GM19328 (cell line): ENCODE results near the gene FOXE3.

ENCODE experiments used
- ATAC-seq: cut with Tn5 transposase; IDR thresholded peaks from one replicate; pipeline ENCODE4 v1.9.1; 2021; ENCODE audit warnings: mild to moderate bottlenecking, moderate library complexity; ENCODE audit not compliant: unreplicated experiment

FOXE3 gene

DNA sequence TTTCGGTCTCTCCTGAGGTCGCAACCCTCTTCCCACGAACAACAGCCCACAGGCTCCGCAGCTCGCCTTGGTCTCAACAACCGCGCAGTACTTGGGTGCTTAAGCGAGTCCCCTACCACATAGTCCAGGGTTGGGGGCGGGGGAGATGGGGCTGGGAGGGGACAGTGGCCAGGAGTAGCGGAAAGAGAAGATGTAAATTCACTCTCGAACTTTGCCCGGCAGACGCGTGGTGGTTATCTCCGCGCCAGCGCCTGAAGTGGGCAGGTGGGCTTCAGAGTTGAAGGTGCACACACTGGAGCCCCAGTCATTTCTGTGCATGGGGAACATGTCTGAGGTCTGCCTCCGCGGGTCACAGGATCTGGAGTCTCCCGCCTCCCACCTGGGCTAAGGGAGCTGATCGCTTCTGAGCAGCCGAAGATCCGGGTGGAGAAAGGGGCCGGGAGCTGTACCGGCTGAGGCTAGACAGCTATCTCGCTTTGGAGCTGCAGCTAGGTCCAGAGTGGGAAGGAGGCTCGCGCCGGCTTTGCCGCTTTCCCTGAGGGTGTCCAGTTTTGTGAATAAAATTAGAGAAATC, 17.5 kb downstream of the FOXE3 start:
- no peak for ATAC-seq

- ATAC-seq = no peak
Measured at GRCh38 chr1:47434051-47434842, 18.2 kb downstream of the FOXE3 start.

DNA sequence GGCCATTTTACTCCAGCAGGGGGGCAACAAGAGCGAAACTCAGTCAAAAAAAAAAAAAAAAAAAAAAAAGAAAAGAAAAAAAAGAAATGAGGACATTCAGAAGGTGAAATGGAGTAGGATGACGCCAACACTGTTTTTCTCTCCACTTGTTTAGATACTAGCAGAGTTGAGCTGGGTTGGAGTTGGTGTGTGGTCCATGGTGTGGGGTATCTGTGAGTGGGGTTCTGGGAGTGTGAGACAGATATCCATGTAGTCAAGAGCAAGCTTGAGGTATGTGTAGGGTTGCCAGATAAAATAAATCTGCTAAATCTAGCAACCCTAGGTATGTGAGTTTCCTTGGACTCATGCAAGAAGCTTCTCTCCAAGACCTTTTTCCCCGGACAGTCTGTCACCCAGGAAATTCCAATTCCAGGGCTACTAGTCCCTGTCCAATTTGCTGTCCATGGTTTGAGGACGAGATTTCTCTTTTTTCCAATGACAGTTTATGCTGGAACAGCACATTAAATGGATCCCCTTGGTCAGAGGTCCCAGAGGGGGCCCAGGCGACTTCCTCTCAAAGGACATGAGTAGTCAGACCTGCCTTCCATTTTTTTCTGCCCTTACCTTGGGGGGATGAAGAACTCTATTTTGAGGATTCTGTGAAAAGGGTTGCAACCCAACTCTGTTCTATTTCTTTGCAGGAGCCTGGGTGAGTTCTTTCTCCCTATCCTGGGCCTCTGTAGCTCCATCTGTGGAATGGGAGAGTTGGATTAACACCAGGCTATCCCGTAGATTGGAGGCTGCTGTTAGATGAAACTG, 19.6 kb downstream of the FOXE3 start:
- no peak for ATAC-seq

- ATAC-seq = peak; percentile 33
Measured at GRCh38 chr1:47436304-47436978, 20.4 kb downstream of the FOXE3 start.

- ATAC-seq = peak; percentile 23
Measured at GRCh38 chr1:47436979-47437446, 20.9 kb downstream of the FOXE3 start.

GRCh38 chr1:47437447-47438164, 21.5 kb downstream of the FOXE3 start, which contains the start of gene FOXD2:
FOXD2 (plus strand) TSS chr1:47438044; CDS start chr1:47438136, 92 bp downstream.
- ATAC-seq = peak; percentile 86

GRCh38 chr1:47438165-47439016, 22.3 kb downstream of the FOXE3 start:
- ATAC-seq = no peak

DNA sequence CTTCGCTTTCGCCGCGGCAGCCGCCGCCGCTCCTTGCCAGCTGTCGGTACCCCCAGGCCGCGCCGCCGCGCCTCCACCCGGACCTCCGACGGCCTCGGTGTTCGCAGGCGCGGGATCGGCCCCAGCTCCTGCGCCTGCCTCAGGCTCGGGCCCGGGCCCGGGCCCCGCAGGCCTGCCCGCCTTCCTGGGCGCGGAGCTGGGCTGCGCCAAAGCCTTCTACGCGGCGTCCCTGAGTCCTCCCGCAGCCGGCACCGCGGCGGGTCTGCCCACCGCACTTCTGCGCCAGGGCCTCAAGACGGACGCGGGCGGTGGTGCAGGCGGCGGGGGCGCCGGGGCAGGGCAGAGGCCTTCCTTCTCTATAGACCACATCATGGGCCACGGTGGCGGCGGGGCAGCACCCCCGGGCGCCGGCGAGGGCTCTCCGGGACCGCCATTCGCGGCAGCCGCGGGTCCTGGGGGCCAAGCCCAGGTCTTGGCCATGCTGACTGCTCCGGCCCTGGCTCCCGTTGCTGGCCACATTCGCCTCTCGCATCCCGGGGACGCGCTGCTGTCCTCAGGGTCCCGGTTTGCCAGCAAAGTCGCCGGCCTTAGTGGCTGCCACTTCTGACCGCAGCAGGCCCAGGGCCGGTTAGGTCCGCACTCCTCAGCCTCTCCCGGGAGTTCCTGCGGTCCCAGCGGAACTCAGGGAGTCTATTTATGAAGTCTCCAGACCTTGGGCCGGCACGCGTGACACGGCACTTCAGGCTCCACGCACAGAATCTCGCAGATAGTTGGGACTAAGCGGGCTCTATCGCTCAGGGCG, 23.1 kb downstream of the FOXE3 start:
- no peak for ATAC-seq

DNA sequence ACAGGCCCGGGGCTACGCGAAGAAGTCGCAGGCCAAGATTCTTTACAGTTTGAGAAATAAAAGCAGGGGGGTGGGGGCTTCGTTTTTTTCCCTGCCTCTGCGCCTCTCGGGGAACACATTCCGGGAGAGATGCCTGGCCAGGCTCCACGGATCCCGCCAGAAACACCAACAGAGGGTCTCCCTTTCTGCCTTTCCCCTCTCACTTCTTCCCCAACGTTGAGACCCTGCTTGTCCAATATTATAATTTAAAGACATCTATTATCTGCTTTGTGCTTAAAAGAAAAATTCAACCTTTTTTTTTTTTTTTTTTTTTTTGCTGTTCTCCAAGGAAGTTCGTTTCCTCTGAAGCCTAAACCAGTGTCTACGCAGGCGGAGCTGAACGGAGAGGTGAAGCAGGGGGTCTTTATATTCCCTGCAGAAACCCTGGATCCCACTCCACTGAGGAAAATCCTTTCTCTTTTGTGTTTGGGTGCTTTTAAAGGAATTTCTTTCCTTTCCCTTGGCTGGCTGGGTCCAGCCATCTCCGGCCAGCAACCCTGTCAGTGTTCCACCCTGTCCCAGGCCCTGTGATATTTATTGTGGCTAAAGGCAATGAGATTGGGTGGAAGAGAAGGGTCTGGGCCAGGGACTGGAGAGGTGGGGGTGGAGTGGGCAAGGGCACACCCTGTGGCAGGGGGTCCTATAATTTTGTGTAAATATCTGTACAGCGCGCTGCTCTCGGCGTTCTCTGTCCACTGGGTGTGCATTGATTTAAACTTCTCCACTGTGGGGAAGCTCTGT, 23.9 kb downstream of the FOXE3 start:
- ATAC-seq = no peak

- no peak for ATAC-seq
Measured at GRCh38 chr1:47440599-47441081, 24.6 kb downstream of the FOXE3 start.

GRCh38 chr1:47441450-47442106, 25.5 kb downstream of the FOXE3 start:
- no peak for ATAC-seq

GRCh38 chr1:47442202-47442601, 26.1 kb downstream of the FOXE3 start:
- ATAC-seq = no peak

DNA sequence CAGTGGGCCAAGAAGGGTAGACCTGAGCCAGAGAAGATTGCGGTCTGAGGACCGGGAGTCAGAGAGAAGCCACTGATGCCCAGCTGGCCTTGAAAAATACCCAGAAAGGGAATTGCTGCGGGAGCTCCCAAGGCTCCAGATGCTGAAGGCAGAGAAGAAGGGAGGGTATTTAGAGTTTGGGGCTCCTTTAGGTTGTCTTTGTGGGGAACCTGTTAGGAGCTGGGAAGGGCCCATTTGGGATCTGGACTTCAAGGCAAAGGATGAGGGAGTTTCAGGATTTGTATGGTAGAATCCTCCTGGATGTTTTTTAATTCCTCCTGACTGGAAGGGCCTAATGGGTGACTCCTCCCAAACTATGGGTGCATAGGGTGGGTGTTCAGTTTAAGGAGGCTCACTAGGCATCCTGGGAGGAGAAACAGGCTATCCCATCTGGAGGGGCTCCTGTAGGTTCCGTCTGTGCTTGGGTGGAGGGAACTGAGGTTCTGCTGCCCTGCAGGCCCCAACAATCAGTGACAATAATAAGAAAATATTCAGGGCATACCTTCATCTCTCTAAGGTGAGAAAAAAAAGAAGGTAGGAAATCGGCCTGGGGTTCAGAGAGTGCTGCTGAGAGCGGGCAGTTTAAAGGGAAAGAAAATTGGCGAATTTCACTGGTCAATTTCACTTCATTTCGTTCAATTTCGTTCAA, 26.9 kb downstream of the FOXE3 start:
- ATAC-seq = no peak

DNA sequence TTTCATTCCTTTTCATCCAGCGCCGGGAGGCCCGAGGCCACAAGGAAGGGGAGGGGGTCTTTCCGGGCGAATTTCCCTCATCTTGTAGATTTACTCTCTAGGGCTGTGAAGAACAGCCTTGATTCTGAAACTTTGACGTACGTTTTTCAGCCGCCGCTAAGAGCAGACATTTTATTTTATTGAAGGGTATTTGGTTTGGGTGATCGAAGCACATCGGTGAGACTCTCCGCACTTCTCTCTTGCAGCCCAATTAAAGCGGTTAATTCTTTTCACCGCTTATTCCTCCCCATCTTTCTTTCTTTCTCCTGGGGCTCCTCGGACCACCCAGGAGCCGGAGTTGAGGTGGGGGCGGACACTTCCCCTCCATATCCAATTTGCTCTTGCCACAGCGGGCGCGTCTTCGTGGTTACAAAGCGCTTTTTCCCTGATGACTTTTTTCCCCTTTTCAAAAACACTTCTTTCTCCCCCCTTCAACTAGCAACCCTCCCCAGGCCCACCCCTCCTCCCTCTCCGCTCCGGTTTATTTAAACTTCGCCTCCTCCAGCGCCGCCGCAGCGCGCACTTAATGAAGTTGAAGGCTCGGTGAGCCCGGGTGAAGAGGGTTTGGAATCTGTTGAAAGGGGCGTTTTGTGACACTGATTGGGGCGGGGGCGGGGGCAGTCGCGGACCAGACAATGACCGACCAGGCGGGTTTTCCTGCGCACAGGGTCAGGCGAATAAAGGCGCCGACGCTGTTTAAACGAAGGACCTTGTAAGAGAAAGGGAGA, 27.6 kb downstream of the FOXE3 start:
- ATAC-seq = no peak

DNA sequence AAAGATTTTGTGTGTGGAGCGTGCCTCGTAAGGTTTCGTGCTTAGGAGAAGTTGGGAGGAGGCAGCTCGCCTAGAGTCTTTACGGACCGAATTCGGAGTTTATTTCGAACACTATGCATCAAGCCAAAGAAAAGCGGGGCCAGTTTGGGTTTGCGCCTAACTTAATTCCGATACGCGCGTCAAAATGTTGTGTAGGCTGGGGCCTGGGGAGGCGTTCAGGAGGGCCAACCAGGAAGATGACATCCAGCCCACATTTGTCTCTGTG, 28.1 kb downstream of the FOXE3 start:
- no peak for ATAC-seq
